IPS-NIHi11 (cell line): ENCODE measurements around the gene ACBD6.
"Not testable (repeated sequence)": the region's sequence is repeated elsewhere in the genome, so short reads cannot be mapped to it uniquely, and the experiment has no call there.

Experiments used
- DNase-seq: peaks from one replicate; pipeline ENCODE4 v3.0.0; 2012; ENCODE audit warnings: mixed read lengths, low spot score

The ACBD6 gene

DNA sequence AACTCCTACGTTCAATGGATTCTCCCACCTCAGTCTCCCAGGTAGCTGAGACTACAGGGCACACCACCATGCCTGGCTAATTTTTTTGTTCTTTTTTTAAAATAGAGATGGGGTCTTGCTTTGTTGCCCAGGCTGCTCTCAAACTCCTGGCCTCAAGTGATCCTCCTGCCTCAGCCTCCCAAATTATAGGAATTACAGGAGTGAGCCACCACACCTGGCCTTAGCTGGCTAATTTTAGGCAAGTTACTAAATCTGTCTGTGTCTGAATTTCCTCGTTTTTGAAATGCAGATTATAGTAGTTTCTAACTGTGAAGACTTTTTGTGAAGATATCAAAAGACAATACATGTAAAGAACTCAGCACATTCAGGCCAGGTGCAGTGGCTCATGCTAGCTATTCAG, 13.7 kb downstream of the ACBD6 start:
- DNase-seq: no peak

DNA sequence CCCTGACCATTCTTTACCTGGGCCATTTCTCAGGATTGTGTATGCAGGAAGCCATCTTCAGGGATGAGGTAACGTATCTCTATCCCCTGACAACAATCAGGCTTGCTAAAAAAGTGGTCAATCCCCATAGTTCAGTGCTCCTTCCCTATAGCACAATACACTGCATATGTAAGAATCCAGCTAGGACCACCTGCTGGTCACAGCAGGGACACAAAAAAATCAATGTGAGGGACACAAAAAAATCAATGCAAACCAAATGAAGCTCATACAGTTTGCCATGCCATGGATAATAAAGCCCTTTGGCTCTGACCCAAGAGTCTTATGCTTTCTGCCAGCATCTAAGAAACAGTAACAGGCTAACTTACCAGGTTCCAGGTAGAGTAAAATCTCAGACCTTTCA, 16.3 kb downstream of the ACBD6 start:
- DNase-seq: peak; percentile 28

DNA sequence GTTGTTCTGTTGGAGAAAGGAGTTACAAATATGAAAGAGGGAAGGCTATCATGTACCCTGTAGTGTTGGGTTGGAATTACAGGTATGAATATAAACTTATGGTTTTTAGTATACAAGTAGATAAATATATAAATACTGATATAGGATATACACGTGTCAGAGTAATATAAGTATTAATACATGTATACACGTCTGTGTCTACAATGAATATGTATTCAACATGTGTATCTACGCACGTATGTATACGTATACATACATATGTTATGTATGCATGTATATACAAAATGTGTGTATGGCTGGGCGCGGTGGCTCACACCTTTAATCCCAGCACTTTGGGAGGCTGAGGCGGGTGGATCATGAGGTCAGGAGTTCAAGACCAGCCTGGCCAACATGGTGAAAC, 17.9 kb downstream of the ACBD6 start:
- no peak for DNase-seq

- peak; percentile 45 for DNase-seq
Measured at GRCh38 chr1:180482425-180483275, 19.7 kb downstream of the ACBD6 start.

- no peak for DNase-seq
Measured at GRCh38 chr1:180470031-180470430, 32.3 kb downstream of the ACBD6 start.

GRCh38 chr1:180468311-180468710, 34.1 kb downstream of the ACBD6 start:
- DNase-seq: no peak

- DNase-seq: no peak
Measured at GRCh38 chr1:180462102-180462501, 40.3 kb downstream of the ACBD6 start.

GRCh38 chr1:180461682-180462081, 40.7 kb downstream of the ACBD6 start:
- not testable (repeated sequence) for DNase-seq

- no peak for DNase-seq
Measured at GRCh38 chr1:180458807-180459206, 43.6 kb downstream of the ACBD6 start.

DNA sequence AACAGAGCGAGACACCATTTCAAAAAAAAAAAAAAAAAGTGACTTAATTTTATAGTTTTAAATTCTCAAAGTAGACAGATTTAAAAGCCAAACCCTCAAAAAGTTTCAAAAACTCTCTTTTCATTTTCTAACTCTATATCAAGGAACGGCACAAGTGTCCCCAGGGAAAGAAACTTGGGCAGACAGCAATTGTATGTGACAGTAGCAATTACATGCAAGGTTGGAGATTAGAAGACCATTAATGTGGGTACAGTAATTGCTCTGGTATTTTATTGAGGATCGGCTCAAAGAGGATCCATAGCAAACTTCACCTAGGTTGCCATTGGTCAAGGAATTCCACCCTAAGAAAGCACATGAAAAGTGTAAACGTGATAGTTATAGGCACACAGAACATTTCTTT, 46.2 kb downstream of the ACBD6 start:
- DNase-seq: no peak

- DNase-seq: no peak
Measured at GRCh38 chr1:180451504-180451903, 50.9 kb downstream of the ACBD6 start.

DNA sequence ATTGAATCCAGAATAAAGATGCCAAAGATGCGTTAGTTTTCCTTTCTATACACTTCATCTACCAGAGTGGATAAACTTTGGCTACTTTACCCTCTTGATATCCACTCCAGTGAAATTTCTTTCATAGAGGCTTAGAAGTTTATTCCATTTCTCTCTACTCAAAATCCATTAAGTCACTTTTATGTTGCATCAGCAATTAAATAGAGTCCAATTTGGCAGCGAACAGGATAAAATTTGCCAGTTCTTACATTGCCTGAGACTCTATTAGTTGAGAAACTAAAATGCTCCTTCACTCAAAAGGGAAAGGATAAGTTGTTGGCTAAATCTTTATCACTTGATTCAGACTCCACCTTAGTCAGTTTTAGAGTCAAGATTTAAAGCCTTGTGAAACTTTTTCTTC, 57.9 kb downstream of the ACBD6 start:
- no peak for DNase-seq

DNA sequence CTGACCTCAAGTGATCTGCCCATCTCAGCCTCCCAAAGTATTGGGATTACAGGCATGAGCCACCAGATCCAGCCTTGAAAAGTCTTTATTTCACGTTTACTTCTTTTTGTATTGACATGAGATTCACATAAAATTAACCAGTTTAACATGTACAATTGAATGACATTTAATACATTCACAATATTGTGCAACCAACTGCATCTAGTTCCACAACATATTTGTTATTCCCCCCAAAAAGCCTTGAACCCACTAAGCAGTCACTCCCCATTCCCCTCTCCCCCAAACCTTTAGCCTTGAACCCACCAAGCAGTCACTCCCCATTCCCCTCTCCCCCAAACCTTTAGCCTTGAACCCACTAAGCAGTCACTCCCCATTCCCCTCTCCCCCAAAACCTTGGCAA, 62.0 kb downstream of the ACBD6 start:
- DNase-seq: no peak

DNA sequence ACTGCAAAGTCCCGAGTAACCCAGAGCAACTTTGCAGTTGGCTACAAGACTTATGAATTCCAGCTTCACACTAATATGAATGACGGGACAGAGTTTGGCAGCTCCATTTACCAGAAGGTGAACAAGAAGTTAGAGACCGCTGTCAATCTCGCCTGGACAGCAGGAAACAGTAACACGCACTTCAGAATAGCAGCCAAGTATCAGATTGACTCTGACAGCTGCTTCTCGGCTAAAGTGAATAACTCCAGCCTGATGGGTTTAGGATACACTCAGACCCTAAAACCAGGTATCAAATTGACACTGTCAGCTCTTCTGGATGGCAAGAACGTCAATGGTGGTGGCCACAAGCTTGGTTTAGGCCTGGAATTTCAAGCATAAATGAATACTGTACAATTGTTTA, 66.8 kb downstream of the ACBD6 start:
- DNase-seq: no peak

DNA sequence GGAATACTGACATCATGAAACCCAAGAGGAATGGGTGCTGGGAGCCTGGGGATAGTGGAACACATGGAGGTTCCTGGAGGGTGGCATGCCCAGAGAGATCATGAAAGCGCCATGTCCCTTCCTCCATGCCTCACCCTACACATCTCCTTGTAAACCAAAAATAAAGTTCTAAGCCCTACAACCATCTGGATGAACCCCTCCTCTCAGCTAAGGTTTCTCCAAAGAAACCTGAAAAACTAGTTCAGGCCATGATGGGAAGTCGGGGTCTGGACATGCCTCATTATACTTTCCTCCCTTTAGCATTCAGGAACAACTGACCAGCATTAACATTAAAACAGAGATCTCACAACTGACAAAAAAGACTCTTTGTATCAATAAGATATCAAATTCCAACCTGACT, 68.5 kb downstream of the ACBD6 start:
- no peak for DNase-seq

- DNase-seq: no peak
Measured at GRCh38 chr1:180431683-180432082, 70.7 kb downstream of the ACBD6 start.

- no peak for DNase-seq
Measured at GRCh38 chr1:180428782-180429695, 73.3 kb downstream of the ACBD6 start.

- DNase-seq: no peak
Measured at GRCh38 chr1:180425952-180426351, 76.4 kb downstream of the ACBD6 start.

- DNase-seq: no peak
Measured at GRCh38 chr1:180424848-180425457, 77.4 kb downstream of the ACBD6 start.

DNA sequence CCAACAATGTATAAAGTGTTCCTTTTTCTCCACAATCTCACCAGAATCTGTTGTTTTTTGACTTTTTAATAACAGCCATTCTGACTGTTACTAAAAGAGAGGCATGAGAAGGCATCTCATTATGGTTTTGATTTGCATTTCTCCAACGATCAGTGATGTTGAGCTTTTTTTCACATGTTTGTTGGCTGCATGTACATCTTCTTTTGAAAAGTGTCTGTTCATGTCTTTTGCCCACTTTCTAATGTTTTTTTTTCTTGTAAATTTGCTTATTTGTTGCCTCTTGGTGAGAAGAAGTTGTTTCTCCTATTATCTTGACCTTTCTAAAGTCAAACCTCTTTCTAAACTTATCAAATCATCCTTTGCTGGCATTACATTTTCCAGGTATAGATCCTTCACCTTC, 80.8 kb downstream of the ACBD6 start:
- no peak for DNase-seq

DNA sequence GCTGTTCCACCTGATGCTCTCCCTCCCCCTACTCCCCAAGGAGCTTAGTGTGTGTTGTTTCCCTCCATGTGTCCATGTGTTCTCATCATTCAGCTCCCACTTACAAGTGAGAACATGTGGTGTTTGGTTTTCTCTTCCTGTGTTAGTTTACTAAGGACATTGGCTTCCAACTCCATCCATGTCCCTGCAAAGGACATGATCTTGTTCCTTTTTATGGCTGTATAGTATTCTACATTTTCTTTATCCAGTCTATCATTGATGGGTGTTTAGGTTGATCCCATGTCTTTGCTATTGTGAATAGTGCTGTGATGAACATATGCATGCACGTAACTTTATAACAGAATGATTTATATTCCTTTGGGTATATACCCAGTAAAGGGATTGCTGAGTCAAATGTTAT, 81.2 kb downstream of the ACBD6 start:
- DNase-seq: not testable (repeated sequence)

- peak; percentile 51 for DNase-seq
Measured at GRCh38 chr1:180415985-180416633, 86.3 kb downstream of the ACBD6 start.
